Stomach (tissue), 19 donors: Measurements from ENCODE around the gene ZNF595. TPM values are rescaled to one million over a fixed set of nuclear protein-coding genes. Genes with fewer than 3 reads are reported as not detected.
A peak's percentile ranks its signal among the peaks of the same experiment; 100 is the strongest.
"Not testable (repeated sequence)": the region's sequence is repeated elsewhere in the genome, so short reads cannot be mapped to it uniquely, and the experiment has no call there.

ENCODE experiments used
- DNase-seq, 2 donors: peaks; one replicate each; pipeline versions ENCODE4 v3.0.0 to v3.0.0-alpha.2; 2013 to 2019
- H3K27ac ChIP-seq, 5 donors: fragments of 200-600 bp in 4 of 5; sonication (generic) in 4 of 5; one replicate each; pipeline ENCODE4 v1.5.1; 2013 to 2019; ENCODE audit warnings: mild to moderate bottlenecking in 1 of 5, moderate library complexity in 1 of 5
- H3K27me3 ChIP-seq, 3 donors: fragments of 200-600 bp; sonication (generic); one replicate each; pipeline ENCODE4 v1.5.1; 2017 to 2019; ENCODE audit warnings: mixed run types in 1 of 3
- H3K36me3 ChIP-seq, 4 donors: fragments of 200-600 bp; sonication (generic); 1 replicate in 3 of 4; 2 replicates in 1 of 4; pipeline ENCODE4 v1.5.1; 2016 to 2019
- H3K4me1 ChIP-seq, 4 donors: fragments of 200-600 bp; sonication (generic); one replicate each; pipeline ENCODE4 v1.5.1; 2016 to 2019
- H3K4me3 ChIP-seq, 4 donors: fragments of 200-600 bp; sonication (generic) in 3 of 4; one replicate each; pipeline ENCODE4 v1.5.1; 2016 to 2019; ENCODE audit warnings: mild to moderate bottlenecking in 1 of 4
- H3K9me3 ChIP-seq, 4 donors: fragments of 200-600 bp; sonication (generic); one replicate each; pipeline ENCODE4 v1.5.1; 2016 to 2019
- POLR2AphosphoS5 ChIP-seq, 3 donors: sonication (generic); formaldehyde crosslinking; IDR thresholded peaks; one replicate each; pipeline ENCODE4 v1.6.1; 2016; ENCODE audit warnings: antibody characterized with exemption in 3 of 3
- WGBS, 5 donors: extraction: QIAGEN DNeasy Blood & Tissue Kit in 3 of 5; methylation state at CpG; one replicate each; pipeline versions ENCODE4 v1.1.5 to v1.1.7; 2013 to 2018; 5-methylcytosine and 5-hydroxymethylcytosine counted together
- intact Hi-C: fragments of 100-400 bp; cut with DNase I; formaldehyde crosslinking; loops from one replicate; pipeline ENCODE4 v1.15.1; 2023; ENCODE audit warnings: low total_unique reads
- long read RNA-seq, 10 donors: transcript quantifications; one replicate each; lab custom pipeline, GENCODE V29; 2026
- polyA plus RNA-seq, 3 donors: library from polyadenylated mRNA; stranded (reverse); fragments of 200-250 nt; gene quantifications; one replicate each; pipeline ENCODE4 v1.2.3, GENCODE V29; 2013
- total RNA-seq, 5 donors: library from RNA; depleted of rRNA; stranded (reverse); fragments of >200 nt; gene quantifications; one replicate each; pipeline versions ENCODE4 v1.1.0 to v1.2.3, GENCODE V29; 2014 to 2016
- donor health status: healthy with polysubstance abuse.
- donor health status: Bipolar disorder and iron deficiency.
- donor health status: healthy.

Gene ZNF595
- total RNA-seq: 10 to 100 TPM in 3 of 5 donors, 1 to 10 TPM in 2; 6.7 to 58.3 (median 20.9) TPM
- polyA plus RNA-seq: 10 to 100 TPM in 1 of 3 donors, 1 to 10 TPM in 2; 4.5 to 10.7 (median 5.7) TPM
- long read RNA-seq, donor 1, partial matches to known transcripts: 0 of 1 reads
- long read RNA-seq, donor 1, other reads (novel, unspliced or antisense): 0 of 1 reads
- long read RNA-seq, donor 2, partial matches to known transcripts: 0 of 5 reads
- long read RNA-seq, donor 2, other reads (novel, unspliced or antisense): 0 of 5 reads
- long read RNA-seq, donor 3, partial matches to known transcripts: 0 of 4 reads
- long read RNA-seq, donor 3, other reads (novel, unspliced or antisense): 0 of 4 reads
- long read RNA-seq, donor 4: 0 reads
- long read RNA-seq, donor 5, transcript ZNF595-205 (4 exons, 2,911 nt): major isoform, 6 of 7 reads
- long read RNA-seq, donor 5, partial matches to known transcripts: 0 of 7 reads
- long read RNA-seq, donor 5, other reads (novel, unspliced or antisense): 0 of 7 reads
- long read RNA-seq, donor 6: 0 reads
- long read RNA-seq, donor 7, partial matches to known transcripts: 0 of 4 reads
- long read RNA-seq, donor 7, other reads (novel, unspliced or antisense): 0 of 4 reads
- long read RNA-seq, donor 8, transcript ZNF595-205 (4 exons, 2,911 nt): major isoform, 6 of 6 reads
- long read RNA-seq, donor 8, partial matches to known transcripts: 0 of 6 reads
- long read RNA-seq, donor 8, other reads (novel, unspliced or antisense): 0 of 6 reads
- long read RNA-seq, donor 9, partial matches to known transcripts: 0 of 5 reads
- long read RNA-seq, donor 9, other reads (novel, unspliced or antisense): 0 of 5 reads
- long read RNA-seq, donor 10, partial matches to known transcripts: 0 of 2 reads
- long read RNA-seq, donor 10, other reads (novel, unspliced or antisense): 0 of 2 reads

GRCh38 chr4:52804-53479 is at the start of gene ZNF595:
Gene ZNF595 (plus strand): TSS chr4:53321. CDS start chr4:53489, 168 bp downstream.
- Histone ChIP-seq H3K27ac (peak within 1 kb of the TSS; percentile 56 to 77 (median 70)), H3K4me3 (peak within 1 kb of the TSS; percentile 27 to 48 (median 42))
- peak in 1 of 2 donors; percentile 60 for DNase-seq
- H3K4me1 ChIP-seq, intact Hi-C loops, H3K36me3 ChIP-seq, H3K27me3 ChIP-seq, H3K9me3 ChIP-seq: not testable (repeated sequence)
- WGBS, 5 donors: 22 to 56% (median 41%) methylated on average over 13 to 22 of the region's 29 CpGs
- peak in 1 of 3 donors; percentile 11 for TF ChIP-seq POLR2AphosphoS5 (IDR thresholded peaks at IDR 0.05)

GRCh38 chr4:9937-10870 is 42.9 kb upstream of the ZNF595 start:
- intact Hi-C loops: not testable (repeated sequence)
- H3K9me3 ChIP-seq: peaks cover 0 to 11% (median 0%) of the 10 kb centered on the region in 4 donors
- peak in 1 of 2 donors; percentile 49 for DNase-seq

GRCh38 chr4:11095-11815 is 41.9 kb upstream of the ZNF595 start:
- H3K36me3 ChIP-seq, H3K27me3 ChIP-seq, intact Hi-C loops, H3K27ac ChIP-seq, H3K4me1 ChIP-seq, DNase-seq, H3K4me3 ChIP-seq: not testable (repeated sequence)
- 75 to 89% (median 82%) methylated on average over 1 to 70 of the region's 123 CpGs for WGBS, 5 donors
- peaks cover 0 to 11% (median 0%) of the 10 kb centered on the region in 4 donors for H3K9me3 ChIP-seq

More at GRCh38 chr4:9937-10870, 42.9 kb upstream of the ZNF595 start:
- not testable (repeated sequence) for H3K4me1 ChIP-seq, H3K4me3 ChIP-seq, H3K27me3 ChIP-seq, H3K27ac ChIP-seq, H3K36me3 ChIP-seq
- WGBS, 5 donors: 78 to 87% (median 80%) methylated on average over 29 to 71 of the region's 90 CpGs

- H3K9me3 ChIP-seq: peaks cover 0 to 11% (median 0%) of the 10 kb centered on the region in 4 donors
- DNase-seq: peak in 1 of 2 donors; percentile 16
- intact Hi-C loops, H3K27ac ChIP-seq, H3K4me1 ChIP-seq, H3K4me3 ChIP-seq, H3K27me3 ChIP-seq, H3K36me3 ChIP-seq: not testable (repeated sequence)
- WGBS, 5 donors: 60 to 82% (median 76%) methylated on average over 5 to 16 of the region's 21 CpGs
Measured at GRCh38 chr4:11816-12417, 41.2 kb upstream of the ZNF595 start.

GRCh38 chr4:18128-18527 is 35.0 kb upstream of the ZNF595 start:
- 43 to 54% (median 49%) methylated on average over 3 of the region's 3 CpGs for WGBS, 5 donors
- H3K27me3 ChIP-seq, H3K4me3 ChIP-seq, H3K27ac ChIP-seq, H3K36me3 ChIP-seq, DNase-seq, intact Hi-C loops, H3K9me3 ChIP-seq, H3K4me1 ChIP-seq: not testable (repeated sequence)

GRCh38 chr4:18589-18988 is 34.5 kb upstream of the ZNF595 start:
- H3K36me3 ChIP-seq, intact Hi-C loops, H3K9me3 ChIP-seq, H3K27ac ChIP-seq, H3K4me3 ChIP-seq, H3K27me3 ChIP-seq, DNase-seq, H3K4me1 ChIP-seq: not testable (repeated sequence)
- WGBS, 5 donors: 28 to 69% (median 38%) methylated on average over 1 of the region's 1 CpG

- intact Hi-C loops, H3K4me1 ChIP-seq, H3K36me3 ChIP-seq, DNase-seq, H3K4me3 ChIP-seq, H3K27ac ChIP-seq, H3K9me3 ChIP-seq, H3K27me3 ChIP-seq: not testable (repeated sequence)
- WGBS, 5 donors: 26 to 39% (median 35%) methylated on average over 2 of the region's 2 CpGs
Measured at GRCh38 chr4:22882-23281, 30.2 kb upstream of the ZNF595 start.

GRCh38 chr4:24359-24758 is 28.8 kb upstream of the ZNF595 start:
- peaks cover 0 to 10% (median 0%) of the 10 kb centered on the region in 3 donors for H3K27me3 ChIP-seq
- intact Hi-C loops, H3K4me1 ChIP-seq, H3K4me3 ChIP-seq, H3K27ac ChIP-seq, H3K9me3 ChIP-seq, H3K36me3 ChIP-seq, DNase-seq: not testable (repeated sequence)
- WGBS, 5 donors: no CpG with 5 or more reads among the region's 1 CpG

GRCh38 chr4:27501-27900 is 25.6 kb upstream of the ZNF595 start:
- 65 to 75% (median 73%) methylated on average over 3 of the region's 3 CpGs for WGBS, 5 donors
- H3K4me1 ChIP-seq, H3K27ac ChIP-seq, H3K9me3 ChIP-seq, intact Hi-C loops, DNase-seq, H3K4me3 ChIP-seq, H3K36me3 ChIP-seq: not testable (repeated sequence)
- H3K27me3 ChIP-seq: peaks cover 0 to 10% (median 0%) of the 10 kb centered on the region in 3 donors
